Mammary epithelial cell (primary cell): ENCODE results near the gene FES.
A peak's percentile ranks its signal among the peaks of the same experiment; 100 is the strongest.

ENCODE experiments used
- EZH2 ChIP-seq: IDR thresholded peaks from 2 replicates; pipeline ENCODE4 v1.6.1; 2012; ENCODE audit warnings: low read length, inconsistent platforms, borderline replicate concordance
- TF ChIP-seq, protein P1 (sequence below), 2 donors: IDR thresholded peaks in 1 of 2; conservative IDR thresholded peaks in 1 of 2; 2 replicates each; pipeline ENCODE4 v1.5.1; 2011 to 2012; ENCODE audit warnings: inconsistent platforms in 2 of 2, low read length in 2 of 2, mild to moderate bottlenecking in 2 of 2, control low read depth in 1 of 2, low read depth in 1 of 2; ENCODE audit not compliant: insufficient read depth in 1 of 2; ENCODE audit errors: extremely low read depth in 1 of 2

DNA sequence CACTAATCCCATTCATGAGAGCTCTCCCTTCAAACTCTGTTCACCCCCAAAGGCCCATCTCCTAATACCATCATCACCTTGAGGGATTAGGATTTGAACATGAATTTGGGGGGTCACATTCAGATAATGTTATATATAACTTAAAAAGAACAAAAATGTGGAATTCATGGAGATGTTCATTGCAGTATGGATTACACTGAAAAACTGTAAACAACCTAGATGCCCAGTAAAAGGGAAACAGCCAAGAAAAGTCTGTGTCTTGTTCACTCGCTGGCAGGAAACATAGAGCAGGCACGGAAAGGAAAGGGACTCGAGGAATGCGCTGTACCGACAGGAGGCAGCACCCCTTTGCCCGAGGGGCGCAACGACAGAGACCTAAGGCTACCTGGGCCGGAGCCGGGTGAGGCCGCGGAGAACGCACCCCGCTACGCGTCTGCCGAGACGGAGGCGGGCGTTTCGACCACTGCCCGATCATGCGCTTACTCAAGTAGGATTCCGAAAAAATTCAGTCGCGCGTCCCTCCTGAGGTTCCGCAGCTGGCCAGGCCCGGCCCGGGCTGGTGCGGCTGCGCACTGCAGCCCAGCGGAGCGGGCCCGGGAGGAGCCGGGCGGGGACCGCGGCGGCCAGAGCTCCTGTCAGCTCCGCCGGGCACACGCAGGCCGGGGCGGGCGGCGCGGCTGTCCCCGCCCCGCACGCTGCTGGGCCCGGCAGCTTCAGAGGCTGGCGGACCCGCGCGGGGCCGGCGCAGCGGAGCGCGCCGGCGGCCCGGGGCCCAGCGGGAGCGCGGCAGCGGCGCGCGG lies 17.9 kb downstream of the FES start:
- TF ChIP-seq, protein P1, sequence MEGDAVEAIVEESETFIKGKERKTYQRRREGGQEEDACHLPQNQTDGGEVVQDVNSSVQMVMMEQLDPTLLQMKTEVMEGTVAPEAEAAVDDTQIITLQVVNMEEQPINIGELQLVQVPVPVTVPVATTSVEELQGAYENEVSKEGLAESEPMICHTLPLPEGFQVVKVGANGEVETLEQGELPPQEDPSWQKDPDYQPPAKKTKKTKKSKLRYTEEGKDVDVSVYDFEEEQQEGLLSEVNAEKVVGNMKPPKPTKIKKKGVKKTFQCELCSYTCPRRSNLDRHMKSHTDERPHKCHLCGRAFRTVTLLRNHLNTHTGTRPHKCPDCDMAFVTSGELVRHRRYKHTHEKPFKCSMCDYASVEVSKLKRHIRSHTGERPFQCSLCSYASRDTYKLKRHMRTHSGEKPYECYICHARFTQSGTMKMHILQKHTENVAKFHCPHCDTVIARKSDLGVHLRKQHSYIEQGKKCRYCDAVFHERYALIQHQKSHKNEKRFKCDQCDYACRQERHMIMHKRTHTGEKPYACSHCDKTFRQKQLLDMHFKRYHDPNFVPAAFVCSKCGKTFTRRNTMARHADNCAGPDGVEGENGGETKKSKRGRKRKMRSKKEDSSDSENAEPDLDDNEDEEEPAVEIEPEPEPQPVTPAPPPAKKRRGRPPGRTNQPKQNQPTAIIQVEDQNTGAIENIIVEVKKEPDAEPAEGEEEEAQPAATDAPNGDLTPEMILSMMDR (conservative IDR thresholded peaks at IDR 0.05 in 1 of 2, IDR thresholded peaks at IDR 0.05 in 1 of 2; ENCODE audit: extremely low read depth in 1 of 2, insufficient read depth in 1 of 2, low read depth in 1 of 2, low read length in 2 of 2) = peak; percentile 60 to 87
- TF ChIP-seq EZH2 = no peak
